Lower leg skin (tissue), 3 donors: ENCODE data around the gene CDH20.

Source experiments
- POLR2A ChIP-seq, 2 donors: fragments of 450-650 bp; IDR thresholded peaks; one replicate each; pipeline ENCODE4 v1.6.1; 2016 to 2017; ENCODE audit warnings: antibody characterized with exemption in 2 of 2, mild to moderate bottlenecking in 1 of 2, moderate library complexity in 1 of 2
- TF ChIP-seq, protein P1 (sequence below), 3 donors: fragments of 450-650 bp; IDR thresholded peaks; one replicate each; pipeline ENCODE4 v1.5.1; 2016; ENCODE audit warnings: antibody characterized with exemption in 3 of 3, mild to moderate bottlenecking in 3 of 3, moderate library complexity in 2 of 3

- TF ChIP-seq, protein P1, sequence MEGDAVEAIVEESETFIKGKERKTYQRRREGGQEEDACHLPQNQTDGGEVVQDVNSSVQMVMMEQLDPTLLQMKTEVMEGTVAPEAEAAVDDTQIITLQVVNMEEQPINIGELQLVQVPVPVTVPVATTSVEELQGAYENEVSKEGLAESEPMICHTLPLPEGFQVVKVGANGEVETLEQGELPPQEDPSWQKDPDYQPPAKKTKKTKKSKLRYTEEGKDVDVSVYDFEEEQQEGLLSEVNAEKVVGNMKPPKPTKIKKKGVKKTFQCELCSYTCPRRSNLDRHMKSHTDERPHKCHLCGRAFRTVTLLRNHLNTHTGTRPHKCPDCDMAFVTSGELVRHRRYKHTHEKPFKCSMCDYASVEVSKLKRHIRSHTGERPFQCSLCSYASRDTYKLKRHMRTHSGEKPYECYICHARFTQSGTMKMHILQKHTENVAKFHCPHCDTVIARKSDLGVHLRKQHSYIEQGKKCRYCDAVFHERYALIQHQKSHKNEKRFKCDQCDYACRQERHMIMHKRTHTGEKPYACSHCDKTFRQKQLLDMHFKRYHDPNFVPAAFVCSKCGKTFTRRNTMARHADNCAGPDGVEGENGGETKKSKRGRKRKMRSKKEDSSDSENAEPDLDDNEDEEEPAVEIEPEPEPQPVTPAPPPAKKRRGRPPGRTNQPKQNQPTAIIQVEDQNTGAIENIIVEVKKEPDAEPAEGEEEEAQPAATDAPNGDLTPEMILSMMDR (IDR thresholded peaks at IDR 0.05) = no peak
- no peak for TF ChIP-seq POLR2A (IDR thresholded peaks at IDR 0.05)
These were observed 126.8 kb downstream of the CDH20 start for GRCh38 chr18:61459896-61460648.
